Measurements from ENCODE around the gene BLACAT1.
"Not testable (repeated sequence)": the region's sequence is repeated elsewhere in the genome, so short reads cannot be mapped to it uniquely, and the experiment has no call there.

The BLACAT1 gene

GRCh38 chr1:205406252-205406651, 49.6 kb downstream of the BLACAT1 start:
- FAIRE-seq = not testable (repeated sequence)

All from G401.6 (cell line).